Measurements from ENCODE around the gene SRSF2. TPM values are rescaled to one million over a fixed set of nuclear protein-coding genes. Genes with fewer than 3 reads are reported as not detected.

SRSF2 gene
- polyA plus RNA-seq, 2 of the 4 experiments (the other 2 are of a cell fraction): 338 to 412 TPM

- TF ChIP-seq CTCF (IDR thresholded peaks at IDR 0.05) (no peak; the same call in 2 of the 3 replicates), USF2 (IDR thresholded peaks at IDR 0.05) (no peak), FOSL2 (IDR thresholded peaks at IDR 0.05) (no peak), FOSL2 (CRISPR knock-in tag; IDR thresholded peaks at IDR 0.05) (no peak), FOXS1 (CRISPR knock-in tag; IDR thresholded peaks at IDR 0.05) (no peak), RNF2 (IDR thresholded peaks at IDR 0.05; ENCODE audit: borderline replicate concordance, low read depth) (no peak), MYC (IDR thresholded peaks at IDR 0.05; ENCODE audit: borderline replicate concordance, low read length) (peak; percentile 63), CHD2 (IDR thresholded peaks at IDR 0.05; ENCODE audit: low read length, partially characterized antibody) (no peak), HDAC2 (IDR thresholded peaks at IDR 0.05) (no peak), NFE2L2 (conservative IDR thresholded peaks at IDR 0.05; ENCODE audit: low read length) (no peak), HES2 (IDR thresholded peaks at IDR 0.05) (no peak), ELK1 (IDR thresholded peaks at IDR 0.05; ENCODE audit: low read depth, low read length) (no peak), CBX8 (IDR thresholded peaks at IDR 0.05) (no peak), MAX (IDR thresholded peaks at IDR 0.05) (no peak; the same call in 1 of the 2 replicates), EHMT2 (IDR thresholded peaks at IDR 0.05; ENCODE audit: low read depth) (no peak), JUNB (IDR thresholded peaks at IDR 0.05) (no peak), ZNF302 (CRISPR knock-in tag; IDR thresholded peaks at IDR 0.05) (no peak), HMGXB4 (CRISPR knock-in tag; IDR thresholded peaks at IDR 0.05; ENCODE audit: borderline replicate concordance) (no peak), FOSB (CRISPR knock-in tag; IDR thresholded peaks at IDR 0.05) (no peak), MAFK (IDR thresholded peaks at IDR 0.05; ENCODE audit: partially characterized antibody) (no peak), POLR2A (IDR thresholded peaks at IDR 0.05; ENCODE audit: low read length) (no peak), MAZ (IDR thresholded peaks at IDR 0.05; ENCODE audit: borderline replicate concordance, low read depth, low read length) (peak; percentile 57; the same call in 1 of the 2 replicates), BHLHE40 (IDR thresholded peaks at IDR 0.05; ENCODE audit: low read depth, low read length) (no peak), JUN (IDR thresholded peaks at IDR 0.05) (peak in 1 of 2 experiments; percentile 13; a peak in 2 of 5 replicates), ZFP36 (IDR thresholded peaks at IDR 0.05; ENCODE audit: borderline replicate concordance, partially characterized antibody) (no peak), RARB (CRISPR knock-in tag; IDR thresholded peaks at IDR 0.05) (no peak), HOXA7 (CRISPR knock-in tag; IDR thresholded peaks at IDR 0.05) (peak; percentile 62; the same call in 1 of the 2 replicates), ZC3H11A (IDR thresholded peaks at IDR 0.05) (no peak), HOXB5 (CRISPR knock-in tag; IDR thresholded peaks at IDR 0.05) (no peak), KDM5A (IDR thresholded peaks at IDR 0.05) (peak; percentile 28; the same call in 1 of the 2 replicates), NPAS2 (CRISPR knock-in tag; IDR thresholded peaks at IDR 0.05; ENCODE audit: borderline replicate concordance) (no peak), CBX2 (IDR thresholded peaks at IDR 0.05; ENCODE audit: borderline replicate concordance, low read depth) (no peak), BCL3 (IDR thresholded peaks at IDR 0.05) (no peak), PBX3 (IDR thresholded peaks at IDR 0.05) (peak; percentile 7; the same call in 1 of the 2 replicates), EHF (CRISPR knock-in tag; IDR thresholded peaks at IDR 0.05) (no peak)
Observed at GRCh38 chr17:76736349-76737081, 616 bp downstream of the SRSF2 start (continued).
